ENCODE measurements around the gene JAM3. TPM values are rescaled to one million over a fixed set of nuclear protein-coding genes. Genes with fewer than 3 reads are reported as not detected.

The JAM3 gene
- 65.8 TPM for total RNA-seq

DNA sequence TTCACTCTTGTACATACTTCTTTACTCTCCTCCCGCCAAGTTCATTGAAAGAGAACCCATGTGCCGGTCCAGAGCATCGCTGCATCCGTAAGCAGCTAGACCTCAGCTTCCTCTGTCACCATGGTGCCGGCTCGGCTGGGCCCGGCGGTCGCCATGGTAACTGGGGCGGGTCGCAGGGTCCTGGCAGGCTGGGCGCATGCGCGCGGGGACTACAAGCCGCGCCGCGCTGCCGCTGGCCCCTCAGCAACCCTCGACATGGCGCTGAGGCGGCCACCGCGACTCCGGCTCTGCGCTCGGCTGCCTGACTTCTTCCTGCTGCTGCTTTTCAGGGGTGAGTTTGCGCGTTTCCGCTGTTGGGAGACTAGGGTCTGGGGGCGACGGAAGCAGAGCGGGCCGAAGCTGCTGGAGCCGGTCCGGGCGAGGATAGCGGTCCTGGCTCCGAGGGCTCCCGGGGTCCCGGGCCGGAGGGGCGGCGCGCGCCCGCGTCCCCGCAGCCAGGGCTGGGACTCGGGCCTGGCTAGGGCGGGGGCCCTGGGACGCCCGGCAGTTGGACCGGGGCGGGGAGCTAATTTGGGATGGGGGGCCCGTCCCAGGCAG is at the start of gene JAM3:
TSS of gene JAM3 (plus strand) at position 244 of the 597 bp plus-strand sequence. CDS start at position 256, 12 bp downstream.
- Histone ChIP-seq H3K27me3 (ENCODE audit: control insufficient read depth in 3 of 3, insufficient read depth in 3 of 3, low read length in 3 of 3) (peaks cover 0 to 9% (median 7%) of the 10 kb centered on the region in 3 donors), H3K4me3 (ENCODE audit: low read length in 3 of 3) (peak within 1 kb of the TSS; percentile 74 to 86 (median 74)), H3K9me3 (ENCODE audit: control insufficient read depth in 3 of 3, low read length in 3 of 3) (no peaks in the 10 kb centered on the region), H3K4me1 (ENCODE audit: control insufficient read depth in 3 of 3, insufficient read depth in 3 of 3, low read length in 3 of 3) (peaks cover 0 to 2% (median 0%) of the 10 kb centered on the region in 3 donors), H3K27ac (ENCODE audit: low read depth, low read length) (peak within 1 kb of the TSS; percentile 73), H3K9ac (ENCODE audit: low read depth in 1 of 3, low read length in 3 of 3) (peak within 1 kb of the TSS; percentile 52 to 78 (median 54)), H3K36me3 (ENCODE audit: control insufficient read depth in 3 of 3, insufficient read depth in 3 of 3, low read length in 3 of 3) (no peaks in the 10 kb centered on the region)

GRCh38 chr11:134019500-134019899 is 49.4 kb upstream of the JAM3 start:
- Histone ChIP-seq H3K27me3 (ENCODE audit: control insufficient read depth in 3 of 3, insufficient read depth in 3 of 3, low read length in 3 of 3) (peaks cover 8 to 35% (median 23%) of the 10 kb centered on the region in 3 donors), H3K36me3 (ENCODE audit: control insufficient read depth in 3 of 3, insufficient read depth in 3 of 3, low read length in 3 of 3) (no peaks in the 10 kb centered on the region), H3K9ac (ENCODE audit: low read depth in 1 of 3, low read length in 3 of 3) (no peak overlapping the region), H3K9me3 (ENCODE audit: control insufficient read depth in 3 of 3, low read length in 3 of 3) (no peaks in the 10 kb centered on the region), H3K4me1 (ENCODE audit: control insufficient read depth in 3 of 3, insufficient read depth in 3 of 3, low read length in 3 of 3) (peaks cover 0 to 9% (median 2%) of the 10 kb centered on the region in 3 donors), H3K4me3 (ENCODE audit: low read length in 3 of 3) (no peak overlapping the region), H3K27ac (ENCODE audit: low read depth, low read length) (no peak overlapping the region)

DNA sequence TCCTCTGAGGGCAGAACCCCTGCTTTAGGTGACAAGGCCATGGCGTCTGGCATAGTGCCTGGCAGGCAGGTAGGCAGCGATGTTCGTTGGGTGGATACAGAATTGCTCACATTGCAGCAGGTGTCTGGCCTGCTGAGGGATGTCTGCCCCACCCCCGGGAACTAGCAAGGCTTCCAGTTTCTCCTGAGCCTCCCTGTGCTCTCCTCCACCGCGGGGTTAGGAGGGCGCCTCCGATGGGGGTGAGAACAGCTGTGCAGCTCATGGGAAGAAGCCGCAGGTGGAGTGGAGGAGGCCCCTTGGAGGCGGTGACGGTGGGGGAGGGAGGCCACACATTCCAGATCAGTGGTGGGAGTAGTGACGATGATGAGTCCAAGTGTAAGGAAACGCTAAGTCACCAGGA is 48.3 kb upstream of the JAM3 start:
- Histone ChIP-seq H3K9me3 (ENCODE audit: control insufficient read depth in 3 of 3, low read length in 3 of 3) (no peaks in the 10 kb centered on the region), H3K27ac (ENCODE audit: low read depth, low read length) (no peak overlapping the region), H3K27me3 (ENCODE audit: control insufficient read depth in 3 of 3, insufficient read depth in 3 of 3, low read length in 3 of 3) (peaks cover 8 to 39% (median 25%) of the 10 kb centered on the region in 3 donors), H3K36me3 (ENCODE audit: control insufficient read depth in 3 of 3, insufficient read depth in 3 of 3, low read length in 3 of 3) (no peaks in the 10 kb centered on the region), H3K4me3 (ENCODE audit: low read length in 3 of 3) (no peak overlapping the region), H3K9ac (ENCODE audit: low read depth in 1 of 3, low read length in 3 of 3) (no peak overlapping the region), H3K4me1 (ENCODE audit: control insufficient read depth in 3 of 3, insufficient read depth in 3 of 3, low read length in 3 of 3) (peaks cover under 1 to 10% (median 7%) of the 10 kb centered on the region in 3 donors)

GRCh38 chr11:134021326-134021725 is 47.5 kb upstream of the JAM3 start:
- H3K4me3 ChIP-seq (ENCODE audit: low read length in 3 of 3): no peak overlapping the region
- H3K4me1 ChIP-seq (ENCODE audit: control insufficient read depth in 3 of 3, insufficient read depth in 3 of 3, low read length in 3 of 3): peaks cover 0 to 10% (median 3%) of the 10 kb centered on the region in 3 donors
- no peaks in the 10 kb centered on the region for H3K36me3 ChIP-seq (ENCODE audit: control insufficient read depth in 3 of 3, insufficient read depth in 3 of 3, low read length in 3 of 3)
- H3K27ac ChIP-seq (ENCODE audit: low read depth, low read length): no peak overlapping the region
- no peaks in the 10 kb centered on the region for H3K9me3 ChIP-seq (ENCODE audit: control insufficient read depth in 3 of 3, low read length in 3 of 3)
- H3K27me3 ChIP-seq (ENCODE audit: control insufficient read depth in 3 of 3, insufficient read depth in 3 of 3, low read length in 3 of 3): peaks cover 8 to 42% (median 28%) of the 10 kb centered on the region in 3 donors
- no peak overlapping the region for H3K9ac ChIP-seq (ENCODE audit: low read depth in 1 of 3, low read length in 3 of 3)

DNA sequence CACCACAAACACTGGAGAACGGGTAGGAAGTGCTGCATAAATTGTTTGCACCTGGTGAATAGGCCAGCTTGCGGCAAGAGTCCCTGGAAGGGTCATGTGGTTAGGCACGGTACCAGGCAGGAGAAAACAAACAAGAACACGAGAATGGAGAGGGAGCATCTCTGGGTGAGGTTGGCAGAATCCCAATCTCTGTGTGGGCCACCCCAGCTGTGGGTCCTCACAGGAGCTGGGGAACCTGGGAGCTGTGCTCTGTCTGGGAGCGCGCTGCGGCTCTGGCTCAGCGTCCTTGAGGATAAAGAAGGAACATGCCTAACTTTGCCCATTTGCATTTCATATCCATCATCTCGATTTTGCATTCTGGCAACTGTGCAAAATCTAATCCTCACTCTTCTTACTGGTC is 46.1 kb upstream of the JAM3 start:
- H3K36me3 ChIP-seq (ENCODE audit: control insufficient read depth in 3 of 3, insufficient read depth in 3 of 3, low read length in 3 of 3): no peaks in the 10 kb centered on the region
- peaks cover 0 to 10% (median 3%) of the 10 kb centered on the region in 3 donors for H3K4me1 ChIP-seq (ENCODE audit: control insufficient read depth in 3 of 3, insufficient read depth in 3 of 3, low read length in 3 of 3)
- peaks cover 8 to 35% (median 28%) of the 10 kb centered on the region in 3 donors for H3K27me3 ChIP-seq (ENCODE audit: control insufficient read depth in 3 of 3, insufficient read depth in 3 of 3, low read length in 3 of 3)

DNA sequence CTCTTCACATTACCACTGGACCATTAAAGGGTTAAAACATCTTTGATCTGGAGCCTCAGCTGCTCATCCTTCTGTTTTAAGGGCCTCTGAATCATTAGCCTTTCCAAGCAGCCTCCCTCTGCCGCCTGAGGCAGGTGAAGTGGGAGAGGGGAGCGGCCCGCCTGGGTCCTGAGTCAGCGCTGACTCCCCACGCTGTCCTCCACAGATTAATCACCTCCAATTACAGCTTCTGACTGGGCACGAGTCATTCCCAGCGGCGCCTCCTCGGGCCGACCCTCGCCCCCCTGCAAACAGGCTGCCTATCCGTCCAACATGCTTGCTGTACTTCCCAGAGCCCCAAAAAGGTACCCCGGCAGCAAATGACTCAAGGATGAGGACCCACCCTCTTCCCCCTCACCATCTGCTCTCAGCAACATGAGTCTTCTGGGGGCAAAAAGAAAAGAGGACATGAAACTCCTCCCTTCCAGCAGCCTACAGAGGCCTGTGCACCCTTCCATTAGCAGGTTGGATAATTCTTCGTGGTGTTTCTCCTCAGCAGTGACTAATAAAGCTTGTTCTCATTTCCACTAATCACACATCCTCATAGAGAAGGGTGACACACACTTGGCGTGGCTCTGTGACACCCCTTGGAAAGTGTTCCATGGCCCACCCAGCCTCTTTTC is 44.3 kb upstream of the JAM3 start:
- H3K27me3 ChIP-seq (ENCODE audit: control insufficient read depth in 3 of 3, insufficient read depth in 3 of 3, low read length in 3 of 3): peaks cover 8 to 38% (median 28%) of the 10 kb centered on the region in 3 donors

More for the DNA sequence above, 46.1 kb upstream of the JAM3 start:
- no peak overlapping the region for H3K27ac ChIP-seq (ENCODE audit: low read depth, low read length)
- H3K9ac ChIP-seq (ENCODE audit: low read depth in 1 of 3, low read length in 3 of 3): no peak overlapping the region
- H3K4me3 ChIP-seq (ENCODE audit: low read length in 3 of 3): no peak overlapping the region
- no peaks in the 10 kb centered on the region for H3K9me3 ChIP-seq (ENCODE audit: control insufficient read depth in 3 of 3, low read length in 3 of 3)

DNA sequence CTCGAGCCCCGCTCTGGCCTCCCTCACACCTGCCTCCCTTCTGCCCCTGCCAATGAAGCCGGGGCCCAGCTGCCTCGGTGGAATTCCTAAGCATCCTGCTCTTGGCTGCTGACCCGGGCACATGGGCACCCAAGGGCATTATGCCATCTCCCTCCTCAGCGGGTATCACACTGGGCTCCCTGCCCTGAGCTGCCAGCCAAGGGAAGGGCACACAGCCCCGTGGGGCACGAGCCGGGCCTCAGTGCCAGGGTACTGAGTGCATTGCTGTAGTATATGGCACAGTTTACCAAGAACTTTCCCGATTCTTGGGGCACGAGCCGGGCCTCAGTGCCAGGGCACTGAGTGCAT is 43.8 kb upstream of the JAM3 start:
- H3K27me3 ChIP-seq (ENCODE audit: control insufficient read depth in 3 of 3, insufficient read depth in 3 of 3, low read length in 3 of 3): peaks cover 8 to 33% (median 24%) of the 10 kb centered on the region in 3 donors
- no peak overlapping the region for H3K27ac ChIP-seq (ENCODE audit: low read depth, low read length)
- no peaks in the 10 kb centered on the region for H3K9me3 ChIP-seq (ENCODE audit: control insufficient read depth in 3 of 3, low read length in 3 of 3)
- H3K4me1 ChIP-seq (ENCODE audit: control insufficient read depth in 3 of 3, insufficient read depth in 3 of 3, low read length in 3 of 3): peaks cover 0 to 10% (median 3%) of the 10 kb centered on the region in 3 donors
- H3K9ac ChIP-seq (ENCODE audit: low read depth in 1 of 3, low read length in 3 of 3): no peak overlapping the region
- no peaks in the 10 kb centered on the region for H3K36me3 ChIP-seq (ENCODE audit: control insufficient read depth in 3 of 3, insufficient read depth in 3 of 3, low read length in 3 of 3)
- no peak overlapping the region for H3K4me3 ChIP-seq (ENCODE audit: low read length in 3 of 3)

More for the DNA sequence above, 44.3 kb upstream of the JAM3 start:
- Histone ChIP-seq H3K9ac (ENCODE audit: low read depth in 1 of 3, low read length in 3 of 3) (peak overlapping the region in 1 of 3 donors; percentile 16), H3K4me3 (ENCODE audit: low read length in 3 of 3) (no peak overlapping the region), H3K36me3 (ENCODE audit: control insufficient read depth in 3 of 3, insufficient read depth in 3 of 3, low read length in 3 of 3) (no peaks in the 10 kb centered on the region), H3K27ac (ENCODE audit: low read depth, low read length) (no peak overlapping the region), H3K9me3 (ENCODE audit: control insufficient read depth in 3 of 3, low read length in 3 of 3) (no peaks in the 10 kb centered on the region), H3K4me1 (ENCODE audit: control insufficient read depth in 3 of 3, insufficient read depth in 3 of 3, low read length in 3 of 3) (peaks cover 0 to 10% (median 3%) of the 10 kb centered on the region in 3 donors)

DNA sequence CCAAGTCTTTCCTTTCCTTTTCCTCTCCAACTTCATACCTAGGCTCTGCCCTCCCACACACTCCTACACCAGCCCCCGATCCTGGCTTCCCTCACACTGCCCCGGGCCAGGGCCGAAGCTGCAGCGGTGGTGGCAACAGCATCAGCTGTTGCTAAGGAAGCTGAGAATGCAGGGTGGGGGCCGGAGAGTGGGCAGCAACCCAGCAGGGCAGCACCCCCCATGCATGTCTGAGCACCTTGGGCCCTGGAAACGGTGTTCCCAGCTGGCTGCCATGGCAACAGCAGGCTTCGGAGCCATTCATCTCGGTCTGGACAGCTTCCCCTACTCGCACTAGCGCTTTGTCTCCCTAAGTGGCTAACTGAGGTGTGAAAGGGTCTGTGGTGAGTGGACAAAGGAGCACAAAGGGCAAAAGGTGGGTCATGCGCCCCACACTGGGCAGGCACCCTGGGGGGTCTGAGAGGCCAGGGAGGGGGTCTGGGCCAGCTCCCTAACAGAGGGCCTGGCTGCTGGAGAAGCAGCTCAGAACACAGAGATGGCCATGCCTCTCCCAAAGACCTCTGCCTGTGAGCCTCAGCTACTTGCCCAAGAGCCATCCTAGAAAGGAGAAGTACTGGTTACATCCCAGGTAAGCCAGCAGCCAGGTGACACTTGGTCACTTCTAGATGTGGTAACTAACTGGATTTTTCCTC is 42.1 kb upstream of the JAM3 start:
- Histone ChIP-seq H3K36me3 (ENCODE audit: control insufficient read depth in 3 of 3, insufficient read depth in 3 of 3, low read length in 3 of 3) (no peaks in the 10 kb centered on the region), H3K9ac (ENCODE audit: low read depth in 1 of 3, low read length in 3 of 3) (no peak overlapping the region), H3K27me3 (ENCODE audit: control insufficient read depth in 3 of 3, insufficient read depth in 3 of 3, low read length in 3 of 3) (peaks cover 0 to 25% (median 13%) of the 10 kb centered on the region in 3 donors)

DNA sequence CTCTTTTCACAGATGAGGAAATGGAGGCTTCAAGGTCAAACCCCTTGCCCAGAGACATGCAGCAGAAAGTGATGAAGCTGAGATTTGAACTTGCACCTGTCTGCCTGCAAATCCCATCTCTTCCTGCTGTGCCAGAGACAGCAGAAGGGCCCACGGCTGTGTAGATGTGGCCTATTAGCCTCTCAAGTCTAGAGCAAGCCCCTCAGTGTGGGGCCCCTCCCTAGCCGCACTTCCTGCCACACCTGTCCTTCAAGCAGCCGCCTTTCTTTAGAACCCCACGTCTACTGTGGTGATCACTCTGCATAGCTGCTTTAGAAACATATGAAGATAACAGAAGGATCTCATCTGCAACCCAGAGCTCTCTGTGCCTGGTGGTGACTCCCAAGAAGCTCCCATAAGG is 41.2 kb upstream of the JAM3 start:
- Histone ChIP-seq H3K4me1 (ENCODE audit: control insufficient read depth in 3 of 3, insufficient read depth in 3 of 3, low read length in 3 of 3) (peaks cover 0 to 10% (median 7%) of the 10 kb centered on the region in 3 donors), H3K36me3 (ENCODE audit: control insufficient read depth in 3 of 3, insufficient read depth in 3 of 3, low read length in 3 of 3) (no peaks in the 10 kb centered on the region), H3K27ac (ENCODE audit: low read depth, low read length) (no peak overlapping the region), H3K9ac (ENCODE audit: low read depth in 1 of 3, low read length in 3 of 3) (no peak overlapping the region), H3K9me3 (ENCODE audit: control insufficient read depth in 3 of 3, low read length in 3 of 3) (no peaks in the 10 kb centered on the region), H3K27me3 (ENCODE audit: control insufficient read depth in 3 of 3, insufficient read depth in 3 of 3, low read length in 3 of 3) (peaks cover 0 to 25% (median 13%) of the 10 kb centered on the region in 3 donors), H3K4me3 (ENCODE audit: low read length in 3 of 3) (no peak overlapping the region)

More for the DNA sequence above, 42.1 kb upstream of the JAM3 start:
- peaks cover 0 to 10% (median 3%) of the 10 kb centered on the region in 3 donors for H3K4me1 ChIP-seq (ENCODE audit: control insufficient read depth in 3 of 3, insufficient read depth in 3 of 3, low read length in 3 of 3)
- H3K4me3 ChIP-seq (ENCODE audit: low read length in 3 of 3): no peak overlapping the region
- no peak overlapping the region for H3K27ac ChIP-seq (ENCODE audit: low read depth, low read length)
- H3K9me3 ChIP-seq (ENCODE audit: control insufficient read depth in 3 of 3, low read length in 3 of 3): no peaks in the 10 kb centered on the region
